ENCODE results near the gene ANKRD12. TPM values are rescaled to one million over a fixed set of nuclear protein-coding genes. Genes with fewer than 3 reads are reported as not detected.

Gene ANKRD12
- total and polyA plus RNA-seq, 2 donors (not counting 1 experiment from before 2014, with no cell fraction given), result 13.0 to 53.3 TPM

- Histone ChIP-seq H3K4me3 (replicated peaks in 1 of 4; ENCODE audit: control extremely low read depth in 1 of 4, insufficient read depth in 1 of 4, low read depth in 3 of 4, low read length in 4 of 4) (no peak overlapping the region), H3K4me2 (ENCODE audit: extremely low read depth, insufficient read depth, low read length) (no peak overlapping the region), H3K27ac (ENCODE audit: insufficient read depth, low read length) (peak overlapping the region; percentile 49), H3K36me3 (ENCODE audit: control insufficient read depth, insufficient read depth, low read length) (no peaks in the 10 kb centered on the region), H3K9me3 (ENCODE audit: control insufficient read depth, insufficient read depth, low read depth, low read length) (no peaks in the 10 kb centered on the region), H2AFZ (ENCODE audit: low read length) (no peak overlapping the region), H3K27me3 (ENCODE audit: control insufficient read depth, insufficient read depth, low read length) (no peaks in the 10 kb centered on the region), H3K9ac (ENCODE audit: insufficient read depth, low read length) (no peak overlapping the region), H4K20me1 (ENCODE audit: control insufficient read depth, extremely low read depth, insufficient read depth, low read length) (no peaks in the 10 kb centered on the region), H3K4me1 (ENCODE audit: control insufficient read depth, extremely low read depth, insufficient read depth, low read length) (peaks cover 8% of the 10 kb centered on the region), H3K79me2 (ENCODE audit: control insufficient read depth, insufficient read depth, low read length) (no peaks in the 10 kb centered on the region)
- TF ChIP-seq CTCF (conservative IDR thresholded peaks at IDR 0.05 in 1 of 2, IDR thresholded peaks at IDR 0.05 in 1 of 2; ENCODE audit: low read depth in 1 of 2, low read length in 2 of 2) (no peak), EZH2 (IDR thresholded peaks at IDR 0.05; ENCODE audit: low read length, missing control alignments) (no peak)
- peak; percentile 82 to 86 for DNase-seq (ENCODE audit: low read depth in 2 of 2)
Observed at GRCh38 chr18:9321017-9321452, 184.5 kb downstream of the ANKRD12 start.

- no peak overlapping the region for H3K4me3 ChIP-seq (replicated peaks in 1 of 4; ENCODE audit: control extremely low read depth in 1 of 4, insufficient read depth in 1 of 4, low read depth in 3 of 4, low read length in 4 of 4)
- no peak overlapping the region for H2AFZ ChIP-seq (ENCODE audit: low read length)
- TF ChIP-seq CTCF (conservative IDR thresholded peaks at IDR 0.05 in 1 of 2, IDR thresholded peaks at IDR 0.05 in 1 of 2; ENCODE audit: low read depth in 1 of 2, low read length in 2 of 2), result no peak
- no peak for TF ChIP-seq EZH2 (IDR thresholded peaks at IDR 0.05; ENCODE audit: low read length, missing control alignments)
- no peaks in the 10 kb centered on the region for H3K27me3 ChIP-seq (ENCODE audit: control insufficient read depth, insufficient read depth, low read length)
- H3K4me2 ChIP-seq (ENCODE audit: extremely low read depth, insufficient read depth, low read length), result no peak overlapping the region
- no peaks in the 10 kb centered on the region for H3K9me3 ChIP-seq (ENCODE audit: control insufficient read depth, insufficient read depth, low read depth, low read length)
- H4K20me1 ChIP-seq (ENCODE audit: control insufficient read depth, extremely low read depth, insufficient read depth, low read length), result no peaks in the 10 kb centered on the region
- no peaks in the 10 kb centered on the region for H3K36me3 ChIP-seq (ENCODE audit: control insufficient read depth, insufficient read depth, low read length)
- no peak for DNase-seq (ENCODE audit: low read depth in 2 of 2)
- H3K27ac ChIP-seq (ENCODE audit: insufficient read depth, low read length), result peak overlapping the region; percentile 40
- H3K79me2 ChIP-seq (ENCODE audit: control insufficient read depth, insufficient read depth, low read length), result no peaks in the 10 kb centered on the region
- peaks cover 8% of the 10 kb centered on the region for H3K4me1 ChIP-seq (ENCODE audit: control insufficient read depth, extremely low read depth, insufficient read depth, low read length)
- H3K9ac ChIP-seq (ENCODE audit: insufficient read depth, low read length), result no peak overlapping the region
Observed at GRCh38 chr18:9321736-9322135, 185.2 kb downstream of the ANKRD12 start.

GRCh38 chr18:9322744-9323143, 186.2 kb downstream of the ANKRD12 start:
- no peaks in the 10 kb centered on the region for H4K20me1 ChIP-seq (ENCODE audit: control insufficient read depth, extremely low read depth, insufficient read depth, low read length)
- peaks cover 8% of the 10 kb centered on the region for H3K4me1 ChIP-seq (ENCODE audit: control insufficient read depth, extremely low read depth, insufficient read depth, low read length)
- DNase-seq (ENCODE audit: low read depth in 2 of 2), result no peak
- H3K27ac ChIP-seq (ENCODE audit: insufficient read depth, low read length), result no peak overlapping the region
- H3K4me3 ChIP-seq (replicated peaks in 1 of 4; ENCODE audit: control extremely low read depth in 1 of 4, insufficient read depth in 1 of 4, low read depth in 3 of 4, low read length in 4 of 4), result no peak overlapping the region
- no peaks in the 10 kb centered on the region for H3K79me2 ChIP-seq (ENCODE audit: control insufficient read depth, insufficient read depth, low read length)
- H2AFZ ChIP-seq (ENCODE audit: low read length), result no peak overlapping the region
- H3K36me3 ChIP-seq (ENCODE audit: control insufficient read depth, insufficient read depth, low read length), result no peaks in the 10 kb centered on the region
- no peak overlapping the region for H3K4me2 ChIP-seq (ENCODE audit: extremely low read depth, insufficient read depth, low read length)
- TF ChIP-seq CTCF (conservative IDR thresholded peaks at IDR 0.05 in 1 of 2, IDR thresholded peaks at IDR 0.05 in 1 of 2; ENCODE audit: low read depth in 1 of 2, low read length in 2 of 2) (no peak), EZH2 (IDR thresholded peaks at IDR 0.05; ENCODE audit: low read length, missing control alignments) (no peak)
- no peaks in the 10 kb centered on the region for H3K9me3 ChIP-seq (ENCODE audit: control insufficient read depth, insufficient read depth, low read depth, low read length)
- H3K9ac ChIP-seq (ENCODE audit: insufficient read depth, low read length), result no peak overlapping the region
- no peaks in the 10 kb centered on the region for H3K27me3 ChIP-seq (ENCODE audit: control insufficient read depth, insufficient read depth, low read length)
